NCI-H345 (cell line): Measurements from ENCODE around the gene PDE6H.

Source experiments
- DNase-seq: peaks from one replicate; lab custom pipeline; 2025; lab: John Stamatoyannopoulos, UW

PDE6H gene

DNA sequence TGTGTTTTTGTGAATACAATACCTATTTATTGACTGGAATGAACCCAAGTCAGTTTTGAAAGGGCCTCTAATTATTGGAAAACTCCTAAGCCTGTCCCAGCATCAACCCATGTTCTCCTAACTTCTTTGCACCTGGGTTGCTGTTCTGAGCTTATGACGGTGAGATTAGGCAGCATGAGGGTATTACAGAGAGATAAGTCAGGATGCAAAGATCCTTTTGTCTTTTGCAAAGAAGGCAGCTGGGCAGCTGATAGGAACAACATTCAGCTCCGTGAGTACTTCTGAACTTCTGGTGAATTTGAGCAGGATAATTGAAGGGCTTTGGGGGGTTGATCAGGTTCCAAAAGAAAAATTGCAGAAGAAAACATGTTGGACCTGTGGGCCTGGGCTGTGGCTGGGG, at the start of gene PDE6H:
PDE6H (plus strand) TSS at position 227 of the 400 bp plus-strand sequence. CDS start 4,971 bp downstream, outside the sequence.
- DNase-seq, result no peak

DNA sequence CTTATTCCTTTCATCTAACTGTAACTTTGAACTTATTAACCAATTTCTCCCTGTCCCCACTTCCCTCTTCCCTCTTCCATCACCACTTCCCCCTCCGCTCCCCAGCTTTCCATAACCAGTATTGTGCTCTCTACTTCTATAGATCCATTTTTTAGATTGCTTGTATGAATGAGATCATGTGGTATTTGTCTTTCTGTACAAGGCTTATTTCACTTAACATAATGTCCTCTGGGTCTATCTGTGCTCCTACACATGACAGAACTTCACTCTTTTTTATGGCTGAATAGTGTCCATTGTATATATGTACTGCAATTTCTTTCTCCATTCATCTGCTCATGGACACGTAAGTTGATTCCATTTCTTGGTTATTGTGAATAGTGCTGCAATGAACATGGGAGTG, 48.9 kb upstream of the PDE6H start:
- DNase-seq, result no peak

DNA sequence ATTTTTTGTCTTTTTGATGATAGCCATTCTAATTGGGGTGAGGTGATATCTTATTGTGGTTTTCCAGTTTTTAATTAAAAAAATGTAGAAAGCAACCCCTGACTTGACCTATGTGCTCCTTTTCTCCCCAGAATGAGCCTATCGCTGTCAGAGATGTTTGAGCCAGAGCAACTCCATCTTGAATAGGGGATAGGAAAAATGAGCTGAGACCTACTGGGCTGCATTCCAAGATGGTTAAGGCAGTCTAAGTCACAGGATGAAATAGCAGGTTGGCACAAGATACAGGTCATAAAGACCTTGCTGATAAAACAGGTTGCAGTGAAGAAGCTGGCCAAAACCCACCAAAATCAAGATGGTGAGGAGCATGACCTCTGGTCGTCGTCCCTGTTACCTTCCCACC, 48.3 kb upstream of the PDE6H start:
- DNase-seq, result no peak

DNA sequence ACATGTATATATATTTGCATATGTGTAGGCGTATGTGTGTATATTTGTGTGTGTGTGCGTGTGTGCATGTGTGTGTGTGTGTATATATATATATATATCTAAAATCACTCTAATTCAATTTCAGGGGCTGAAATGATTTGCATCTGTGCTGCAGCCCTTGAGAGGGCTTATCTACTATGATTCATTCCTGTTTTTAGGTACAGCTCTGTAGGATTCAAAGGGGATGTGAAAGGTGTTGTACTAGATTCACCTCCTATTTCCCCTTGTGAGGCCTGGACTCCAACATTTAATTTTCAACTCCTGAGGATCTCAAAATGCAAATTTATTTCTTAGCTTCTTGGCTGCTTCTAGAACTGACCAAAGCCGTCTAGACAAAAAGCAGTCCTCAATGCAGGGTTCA, 45.6 kb upstream of the PDE6H start:
- no peak for DNase-seq

DNA sequence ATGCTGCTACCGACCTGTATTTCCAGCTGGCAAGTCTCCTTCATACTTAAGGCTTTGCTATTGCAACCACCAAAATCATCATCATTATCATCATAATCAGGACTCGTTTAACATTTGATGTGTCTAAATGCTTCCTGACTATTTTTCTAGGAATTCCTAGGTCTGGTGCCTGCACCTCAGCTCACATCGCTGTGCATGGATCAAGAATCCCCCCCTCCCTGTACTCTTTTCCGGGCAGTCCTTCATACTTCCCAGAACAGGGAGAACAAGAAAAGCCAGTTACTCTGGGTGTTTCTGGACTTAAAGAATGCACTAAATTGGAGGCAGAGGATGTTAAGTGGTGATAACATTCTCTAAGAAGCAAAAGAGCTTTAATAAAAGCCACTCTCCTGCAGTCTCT, 43.9 kb upstream of the PDE6H start:
- no peak for DNase-seq

DNA sequence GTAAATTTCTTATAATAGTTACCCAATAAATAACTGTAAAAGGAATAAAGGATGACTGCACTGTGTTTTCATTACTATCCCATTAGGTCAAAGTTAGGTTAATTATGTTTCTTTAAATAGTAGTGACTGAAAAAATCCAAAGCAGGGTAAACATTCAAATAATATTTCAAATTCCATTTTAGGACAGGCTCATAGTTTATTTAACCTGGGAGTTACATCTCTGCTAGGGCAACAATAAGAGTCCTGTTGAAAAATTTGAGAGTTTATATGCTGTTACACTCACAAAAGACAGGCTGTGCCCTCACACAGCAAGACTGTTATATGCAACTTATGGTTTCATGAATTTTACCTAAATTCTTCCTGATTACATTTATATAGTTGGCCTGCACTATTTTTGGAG, 42.5 kb upstream of the PDE6H start:
- DNase-seq, result no peak

DNA sequence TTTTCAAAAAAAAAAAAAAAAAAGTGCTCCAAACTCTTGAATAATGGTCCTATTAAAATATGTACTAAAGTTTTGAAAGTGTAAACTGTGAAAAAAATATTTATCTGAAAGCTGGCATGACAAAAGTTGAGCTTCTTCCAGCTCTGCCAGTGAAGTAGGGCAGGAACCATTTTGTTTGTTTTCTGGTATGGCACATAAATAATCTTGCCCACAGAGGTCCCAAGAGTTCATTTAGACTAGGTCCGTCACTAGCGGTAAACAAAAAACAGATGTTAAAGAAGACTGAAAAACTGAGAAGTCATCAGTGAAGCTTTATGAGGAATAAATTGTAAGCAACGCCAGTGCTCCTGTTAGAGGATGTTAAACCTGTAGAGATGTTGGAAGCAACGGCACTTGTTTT, 41.5 kb upstream of the PDE6H start:
- no peak for DNase-seq

DNA sequence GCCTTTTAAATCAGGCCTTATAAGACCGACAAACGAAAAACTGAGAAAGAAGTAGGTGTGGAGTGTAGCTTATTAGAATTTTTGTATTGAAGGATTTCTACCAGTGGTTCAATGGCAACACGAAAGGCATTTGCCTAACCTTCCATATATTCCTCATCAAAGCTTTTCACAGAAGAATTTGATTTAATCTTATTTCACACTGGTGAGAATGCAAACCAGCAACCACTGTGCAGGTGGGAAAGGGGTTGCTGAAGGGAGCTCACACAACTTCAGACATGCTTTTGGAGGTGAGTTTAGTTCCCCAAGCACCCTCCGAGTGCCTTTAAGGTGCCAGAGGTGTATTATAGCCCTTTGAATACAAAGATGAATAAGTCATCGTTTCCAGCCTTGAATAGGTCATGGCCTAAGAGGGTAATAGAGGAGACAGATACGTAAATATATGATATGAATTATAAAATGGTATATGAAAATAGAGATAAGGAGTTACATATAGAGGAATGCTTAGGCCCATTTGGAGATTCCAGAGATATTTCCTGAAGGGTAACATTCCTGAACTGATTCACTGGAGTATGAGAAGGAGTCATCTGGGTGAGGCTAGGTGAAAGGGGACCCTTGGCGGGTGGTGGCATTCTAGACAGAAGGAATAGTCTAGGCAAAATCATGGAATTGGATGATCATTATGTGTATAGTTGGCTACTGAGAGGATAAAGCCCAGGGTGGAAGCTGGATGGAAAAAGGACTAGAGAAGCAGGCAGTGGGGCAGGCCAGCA, 40.9 kb upstream of the PDE6H start:
- DNase-seq, result no peak

DNA sequence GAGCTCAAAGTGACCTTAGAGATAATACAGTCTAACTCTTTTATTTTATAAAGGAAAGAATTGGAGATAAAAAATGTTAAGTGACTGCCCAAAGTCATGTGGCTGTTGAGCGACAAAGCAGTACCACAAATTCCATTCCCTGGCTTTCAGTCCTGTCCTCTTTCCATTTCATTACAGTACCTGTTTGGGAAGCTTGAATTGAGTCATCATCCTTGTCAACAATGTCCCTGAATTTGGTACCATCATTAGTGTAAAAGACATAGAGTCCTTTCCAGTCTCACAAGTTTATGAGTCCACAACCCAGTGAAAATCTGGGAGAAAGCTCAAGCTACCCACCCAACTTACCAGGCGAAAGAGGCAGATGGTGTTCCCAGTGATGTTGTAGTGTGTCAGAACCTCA, 38.3 kb upstream of the PDE6H start:
- no peak for DNase-seq

DNA sequence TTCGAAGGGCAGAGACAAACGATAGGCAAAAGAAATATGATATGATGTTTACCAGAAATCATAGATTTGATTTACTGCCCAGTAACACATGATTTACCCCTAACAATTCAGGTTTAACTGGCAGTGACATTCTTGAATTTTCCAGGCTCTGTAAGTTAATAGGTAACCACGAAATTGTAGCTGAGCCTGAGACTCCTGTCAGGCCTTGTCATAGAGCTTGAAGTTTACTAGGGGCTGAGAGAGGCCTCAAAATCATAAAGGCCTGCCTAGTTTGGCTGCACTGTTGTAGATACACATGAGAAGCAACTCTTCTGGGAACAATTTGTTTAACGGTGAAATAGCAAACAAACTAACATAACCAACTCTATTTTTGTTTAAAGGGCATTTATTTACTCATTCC, 37.8 kb upstream of the PDE6H start:
- no peak for DNase-seq

DNA sequence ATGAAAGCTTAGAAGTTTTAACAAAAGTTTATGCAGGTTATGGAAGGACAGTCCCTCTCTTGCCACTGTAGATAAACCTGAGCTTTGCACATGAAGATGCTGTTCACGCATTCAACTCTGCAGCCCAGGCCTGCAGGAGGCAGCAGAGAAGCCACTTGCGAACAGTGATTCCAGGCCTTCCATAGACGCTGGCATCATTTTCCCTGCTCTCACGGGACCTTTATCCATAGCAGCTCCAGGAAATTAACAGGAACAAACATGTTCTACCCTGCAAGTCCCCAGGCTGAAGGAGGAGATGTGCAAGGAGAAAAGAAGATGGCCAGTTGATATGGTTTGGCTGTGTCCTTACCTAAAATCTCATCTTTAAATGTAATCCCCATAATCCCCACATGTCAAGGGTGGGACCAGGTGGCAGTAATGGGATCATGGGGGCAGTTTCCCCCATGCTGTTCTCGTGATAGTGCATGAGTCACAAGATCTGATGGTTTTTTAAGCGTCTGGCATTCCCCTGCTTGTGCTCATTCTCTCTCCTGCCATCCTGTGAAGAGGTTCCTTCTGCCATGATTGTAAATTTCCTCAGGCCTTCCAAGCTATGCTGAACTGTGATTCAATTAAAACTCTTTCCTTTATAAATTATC, 36.5 kb upstream of the PDE6H start:
- no peak for DNase-seq

DNA sequence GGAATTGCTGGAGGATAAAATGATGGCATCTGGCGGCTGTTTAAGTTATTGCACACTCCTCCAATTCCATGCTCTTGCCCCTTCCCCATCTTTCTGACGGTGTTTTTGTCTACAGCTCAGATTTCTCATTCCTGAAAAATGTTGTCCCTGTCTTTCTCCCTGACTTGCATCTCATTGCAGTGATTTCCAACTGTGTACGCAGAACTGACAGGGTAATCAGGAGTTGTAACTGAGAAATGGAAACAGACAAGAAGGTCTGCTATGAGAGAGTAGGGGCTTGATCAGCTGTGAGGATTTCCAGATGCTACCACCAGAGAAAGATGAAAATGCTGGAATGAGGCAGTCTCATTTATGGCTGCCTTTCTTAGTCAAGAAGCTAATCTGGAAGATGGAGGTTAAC, 35.8 kb upstream of the PDE6H start:
- no peak for DNase-seq

DNA sequence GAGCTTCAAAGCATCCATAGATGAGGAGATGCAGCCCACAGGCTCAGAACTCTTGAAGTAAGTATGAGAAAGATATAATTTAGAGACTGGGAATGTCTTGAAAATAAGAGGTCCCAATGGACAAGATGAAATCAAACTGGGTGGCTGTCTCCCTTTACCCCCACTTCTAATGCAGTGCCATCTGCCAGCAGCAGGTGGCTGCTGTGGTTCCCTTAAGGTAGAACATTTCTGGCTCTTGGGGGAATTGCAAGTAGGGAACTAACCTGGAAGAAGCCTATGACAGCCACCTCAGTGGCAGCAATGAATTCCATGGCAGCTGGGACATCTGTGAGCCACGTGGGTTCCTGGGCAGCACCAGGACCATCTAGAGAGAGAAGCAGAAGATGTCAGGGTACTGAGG, 35.2 kb upstream of the PDE6H start:
- DNase-seq, result no peak

DNA sequence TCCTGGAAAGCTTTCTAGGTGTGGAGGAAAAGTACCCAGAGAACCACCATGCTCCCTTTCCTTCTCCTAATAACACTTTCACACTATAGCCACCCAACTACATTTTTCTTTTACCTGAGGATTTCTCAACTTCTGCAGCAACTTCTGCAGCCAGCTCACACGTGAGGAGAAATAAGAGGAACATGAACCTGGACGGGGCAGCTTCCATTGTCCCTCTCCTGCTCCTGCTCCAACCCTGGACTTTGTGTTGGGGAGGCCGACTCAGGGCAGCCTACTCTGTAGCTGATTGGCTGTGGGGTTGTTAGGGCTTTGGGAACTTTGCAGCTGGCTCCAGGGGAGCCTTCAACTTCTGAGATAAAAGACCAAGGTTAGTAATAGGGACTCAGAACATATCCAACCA, 34.5 kb upstream of the PDE6H start, which contains the start of gene ERP27:
ERP27 (minus strand) TSS at position 237 of the 400 bp plus-strand sequence; CDS start at position 208, 29 bp downstream.
- no peak for DNase-seq

DNA sequence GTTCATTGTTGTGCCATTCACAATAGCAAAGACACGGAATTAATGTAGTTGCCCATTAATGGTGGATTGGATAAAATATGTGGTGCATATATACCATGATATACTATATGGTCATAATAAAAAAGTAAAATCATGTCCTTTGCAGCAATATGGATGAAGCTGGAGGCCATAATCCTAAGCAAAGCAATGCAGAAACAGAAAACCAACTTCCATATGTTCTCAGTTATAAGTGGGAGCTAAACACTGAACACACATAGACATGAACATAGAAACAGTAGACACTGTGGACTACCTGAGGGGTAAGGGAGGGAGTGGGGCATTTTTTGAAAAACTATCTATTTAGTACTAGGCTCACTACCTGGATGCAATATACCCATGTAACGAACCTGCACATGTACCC, 31.5 kb upstream of the PDE6H start:
- DNase-seq, result no peak

DNA sequence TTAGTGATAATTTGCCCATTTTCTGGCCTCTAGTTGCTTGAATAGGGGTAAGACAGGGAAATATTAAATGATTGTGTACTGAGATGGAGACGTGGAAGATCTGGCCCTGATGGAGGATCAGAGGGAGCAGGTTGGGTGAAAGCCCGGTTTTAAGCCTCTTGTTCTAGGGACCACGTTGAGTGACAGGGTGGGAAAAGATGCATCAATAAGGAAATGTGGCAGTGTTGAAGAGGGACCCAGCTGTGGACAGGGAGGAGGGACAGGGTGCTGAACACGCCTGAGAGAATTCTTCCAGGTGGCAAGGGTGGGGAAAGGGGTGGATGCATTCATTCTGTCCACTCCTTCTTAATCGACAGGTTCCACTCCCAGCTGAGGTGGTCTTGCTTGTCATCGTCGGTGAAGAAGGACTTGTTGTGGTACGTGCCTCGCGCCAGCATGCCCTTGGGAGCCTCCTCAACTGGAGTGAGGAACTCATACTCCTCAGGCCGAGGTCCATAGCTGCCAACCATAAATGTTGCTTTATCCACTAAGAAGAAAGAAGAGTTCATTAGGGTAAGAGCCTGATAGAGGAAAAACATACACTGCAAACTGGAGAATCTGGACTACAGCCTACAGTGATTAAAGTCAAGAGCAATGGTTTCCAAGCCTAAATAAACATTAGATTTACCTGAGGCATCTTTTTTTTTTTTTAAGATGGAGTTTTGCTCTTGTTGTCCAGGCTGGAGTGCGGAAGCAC, 30.5 kb upstream of the PDE6H start:
- DNase-seq, result no peak

DNA sequence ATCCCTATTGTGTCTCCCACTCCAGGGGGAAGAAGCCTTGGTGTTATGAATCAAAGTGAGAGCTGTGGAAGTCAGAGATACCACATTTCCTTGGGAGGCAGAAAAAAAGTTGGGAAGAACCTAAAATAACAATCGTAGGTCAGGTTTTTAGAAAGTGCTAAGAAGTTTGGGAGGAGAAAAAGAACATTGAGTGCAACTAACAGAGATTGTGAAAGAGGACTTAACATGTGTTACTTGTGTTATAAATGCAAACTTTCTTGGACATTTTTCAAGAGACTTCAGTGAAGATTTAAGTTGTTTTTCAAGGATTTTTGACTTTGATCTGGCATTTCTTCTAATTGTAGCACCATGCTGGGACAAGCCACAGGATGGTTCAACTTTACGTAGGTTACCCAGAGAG, 26.7 kb upstream of the PDE6H start:
- DNase-seq, result no peak

DNA sequence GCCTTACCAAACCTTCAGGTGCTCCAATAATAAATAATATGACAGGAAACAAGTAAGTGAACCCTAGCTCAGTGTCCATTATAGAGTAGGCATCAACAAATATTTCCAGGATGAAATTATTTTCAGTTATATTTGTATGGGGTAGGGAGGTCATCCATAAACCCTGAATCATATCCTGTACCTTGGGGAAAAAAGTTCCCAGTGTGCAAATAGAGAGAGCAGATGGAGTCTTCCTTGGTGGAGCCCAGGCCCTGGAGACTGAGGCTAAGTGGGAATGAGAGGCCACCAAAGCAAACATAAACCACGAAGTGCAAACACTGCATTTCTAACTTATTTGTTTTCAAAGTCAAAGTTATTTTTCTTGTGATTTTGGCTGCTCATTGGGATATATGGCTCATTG, 26.0 kb upstream of the PDE6H start:
- no peak for DNase-seq

DNA sequence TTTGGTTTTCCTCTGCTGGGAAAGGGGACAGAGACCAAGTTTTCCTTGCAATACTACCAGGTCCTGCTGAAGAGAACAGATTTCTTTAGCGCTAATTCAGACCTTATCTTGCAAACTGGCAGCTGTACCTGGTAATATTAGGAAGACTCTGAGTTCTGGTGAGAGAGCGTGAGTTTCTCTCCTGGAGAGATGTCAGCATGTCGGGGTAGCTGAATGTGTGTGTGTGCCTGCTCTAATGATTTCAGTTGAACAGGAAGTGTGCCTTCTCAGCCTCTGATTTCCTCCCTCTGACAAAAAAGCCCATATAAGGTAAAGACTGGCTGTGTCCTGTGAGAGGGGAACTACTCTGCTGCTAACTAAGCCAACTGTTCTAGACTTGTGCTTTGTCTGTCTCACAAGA, 24.2 kb upstream of the PDE6H start:
- no peak for DNase-seq

DNA sequence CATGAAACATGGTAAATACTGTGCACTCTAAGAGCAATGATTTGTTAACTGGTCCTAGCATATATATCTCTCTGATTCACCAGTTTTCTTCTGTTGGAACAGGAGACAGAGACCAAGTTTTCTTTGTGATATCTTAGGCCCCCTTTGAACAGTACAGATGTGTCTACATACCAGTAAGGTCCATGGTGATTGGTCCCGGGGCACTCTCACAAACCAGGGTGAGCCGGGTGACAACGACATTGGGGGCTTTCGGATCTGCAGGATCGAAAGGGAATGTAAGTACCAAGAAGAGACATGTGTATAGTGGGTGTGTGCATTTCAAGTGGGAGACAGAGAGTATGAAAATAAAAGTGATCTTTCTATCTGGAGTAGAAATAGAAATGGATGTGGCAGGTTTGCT, 23.2 kb upstream of the PDE6H start:
- no peak for DNase-seq

DNA sequence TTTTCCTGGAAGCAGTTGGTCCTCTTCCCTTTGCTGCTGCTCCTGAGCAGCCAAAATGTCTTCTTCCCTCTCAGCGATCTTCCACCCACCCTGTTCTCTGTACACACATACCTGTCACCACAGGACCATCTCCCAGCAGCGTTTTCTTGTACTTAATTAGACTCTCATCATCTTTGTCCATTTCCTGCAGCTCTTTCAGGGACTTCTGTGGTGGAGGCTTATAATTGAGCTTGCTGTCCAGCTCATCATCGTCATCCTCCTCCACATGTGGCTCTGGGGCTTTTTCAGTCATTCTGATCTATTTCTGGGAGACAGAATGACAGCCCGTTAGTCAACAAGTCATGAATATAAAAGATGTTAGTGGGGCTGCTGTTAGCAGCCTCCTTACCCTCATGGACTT, 22.4 kb upstream of the PDE6H start:
- DNase-seq, result no peak

DNA sequence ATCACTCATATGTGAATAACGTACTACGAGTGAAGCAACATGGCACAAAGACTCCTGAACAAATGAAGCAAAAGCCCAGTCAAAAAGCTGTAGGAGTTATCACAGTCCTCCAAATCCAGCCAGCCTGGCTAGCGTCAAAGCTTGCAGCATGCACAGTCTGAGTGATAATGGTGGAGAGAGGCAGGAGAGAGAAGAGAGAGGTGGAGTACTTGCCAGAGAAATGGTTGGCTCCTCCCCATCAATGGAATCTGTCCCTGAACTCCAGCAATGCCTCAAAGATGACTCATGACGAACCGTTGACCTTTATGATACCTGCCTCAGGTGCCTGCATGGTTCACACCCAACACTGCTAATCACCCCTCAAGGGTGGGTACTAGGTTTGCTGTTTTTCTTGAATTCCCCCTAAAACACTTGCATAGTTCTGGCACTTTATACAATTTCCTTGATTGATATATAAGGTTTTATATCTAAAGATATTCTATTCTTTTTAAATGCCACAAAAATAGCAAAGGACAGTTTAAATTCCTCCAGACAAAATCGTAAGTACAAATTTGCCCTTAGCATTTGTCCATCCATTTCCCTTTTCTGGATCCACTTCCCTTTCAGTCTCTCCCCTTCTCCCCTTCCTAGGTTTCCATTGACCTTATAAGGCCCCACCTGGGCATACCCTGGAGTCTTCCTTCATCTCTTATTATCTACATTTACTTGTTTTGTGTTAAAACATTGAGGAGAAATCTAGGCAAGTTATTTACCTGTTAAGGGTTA, 21.7 kb upstream of the PDE6H start:
- no peak for DNase-seq
